A549 (cell line): ENCODE measurements around the gene BRSK2.

Source experiments
- CEBPB ChIP-seq, 2 experiments: fragments of >200 bp in 1 of 2; sonication (Bioruptor Twin) in 1 of 2; formaldehyde crosslinking in 1 of 2; IDR thresholded peaks; 2 replicates each; pipeline ENCODE4 v1.6.1; 2012 to 2016
- FOXS1 ChIP-seq: fragments of 250-450 bp; sonication (Bioruptor Pico); IDR thresholded peaks from 2 replicates; pipeline ENCODE4 v1.5.0; 2020; ENCODE audit warnings: mild to moderate bottlenecking, moderate library complexity
- NR3C1 ChIP-seq: fragments of >200 bp; sonication (Bioruptor Twin); formaldehyde crosslinking; IDR thresholded peaks from 3 replicates; pipeline ENCODE4 v1.6.1; 2017
- POLR2A ChIP-seq: IDR thresholded peaks from 2 replicates; pipeline ENCODE4 v1.6.1; 2012; ENCODE audit warnings: mild to moderate bottlenecking, low read length
- POLR2AphosphoS2 ChIP-seq: conservative IDR thresholded peaks from 2 replicates; pipeline ENCODE4 v1.6.1; 2012; ENCODE audit warnings: low read length, improper control_type of control experiment, inconsistent platforms
- RAD21 ChIP-seq, 2 experiments: fragments of >200 bp in 1 of 2; sonication (Bioruptor Twin) in 1 of 2; formaldehyde crosslinking in 1 of 2; IDR thresholded peaks in 1 of 2; conservative IDR thresholded peaks in 1 of 2; 2 replicates in 1 of 2; 3 replicates in 1 of 2; pipeline ENCODE4 v1.6.1; 2012 to 2018; ENCODE audit warnings: inconsistent platforms in 1 of 2
- ZNF302 ChIP-seq: fragments of 250-450 bp; sonication (Bioruptor Pico); IDR thresholded peaks from 2 replicates; pipeline ENCODE4 v1.9.0; 2021; ENCODE audit warnings: inconsistent platforms, mild to moderate bottlenecking, moderate library complexity
- TF ChIP-seq, protein P1 (sequence below): fragments of >200 bp; sonication (Bioruptor Twin); formaldehyde crosslinking; IDR thresholded peaks from 3 replicates; pipeline ENCODE4 v1.5.1; 2016
- TF ChIP-seq, protein P2 (sequence below): fragments of 150-350 bp; IDR thresholded peaks from 2 replicates; pipeline ENCODE4 v1.6.1; 2014; ENCODE audit warnings: low read depth, mild to moderate bottlenecking, low read length
- TF ChIP-seq, protein P3 (sequence below): fragments of >200 bp; sonication (Bioruptor Twin); formaldehyde crosslinking; IDR thresholded peaks from 3 replicates; pipeline ENCODE4 v1.6.1; 2016
- TF ChIP-seq, protein P4 (sequence below): IDR thresholded peaks from 2 replicates; pipeline ENCODE4 v1.6.1; 2012

DNA sequence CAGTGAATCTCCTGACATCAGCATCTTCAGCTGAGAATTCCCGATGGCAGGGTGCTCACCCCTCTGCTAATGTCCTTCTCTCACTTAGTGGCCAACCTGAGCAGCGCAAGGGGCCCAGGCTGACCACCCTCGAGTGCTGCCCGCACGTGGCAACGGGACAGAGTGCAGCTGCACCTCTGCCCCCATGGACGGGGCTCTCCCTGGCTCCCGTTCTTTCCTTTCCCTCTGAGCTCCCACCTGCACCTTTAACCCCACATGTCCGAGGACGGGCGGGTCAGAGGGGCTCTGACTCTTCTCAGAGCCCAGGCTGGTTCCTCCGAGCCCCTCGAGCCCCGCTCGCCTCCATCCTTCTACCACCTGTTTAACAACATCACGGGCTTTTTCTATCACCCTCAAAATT lies 77.0 kb downstream of the BRSK2 start:
- TF ChIP-seq NR3C1 (no peak), ZNF302 (no peak), CEBPB (IDR thresholded peaks at IDR 0.05) (no peak), POLR2A (no peak), RAD21 (conservative IDR thresholded peaks at IDR 0.05 in 1 of 2, IDR thresholded peaks at IDR 0.05 in 1 of 2) (no peak), POLR2AphosphoS2 (no peak), FOXS1 (CRISPR knock-in tag) (no peak)
- TF ChIP-seq, protein P1, sequence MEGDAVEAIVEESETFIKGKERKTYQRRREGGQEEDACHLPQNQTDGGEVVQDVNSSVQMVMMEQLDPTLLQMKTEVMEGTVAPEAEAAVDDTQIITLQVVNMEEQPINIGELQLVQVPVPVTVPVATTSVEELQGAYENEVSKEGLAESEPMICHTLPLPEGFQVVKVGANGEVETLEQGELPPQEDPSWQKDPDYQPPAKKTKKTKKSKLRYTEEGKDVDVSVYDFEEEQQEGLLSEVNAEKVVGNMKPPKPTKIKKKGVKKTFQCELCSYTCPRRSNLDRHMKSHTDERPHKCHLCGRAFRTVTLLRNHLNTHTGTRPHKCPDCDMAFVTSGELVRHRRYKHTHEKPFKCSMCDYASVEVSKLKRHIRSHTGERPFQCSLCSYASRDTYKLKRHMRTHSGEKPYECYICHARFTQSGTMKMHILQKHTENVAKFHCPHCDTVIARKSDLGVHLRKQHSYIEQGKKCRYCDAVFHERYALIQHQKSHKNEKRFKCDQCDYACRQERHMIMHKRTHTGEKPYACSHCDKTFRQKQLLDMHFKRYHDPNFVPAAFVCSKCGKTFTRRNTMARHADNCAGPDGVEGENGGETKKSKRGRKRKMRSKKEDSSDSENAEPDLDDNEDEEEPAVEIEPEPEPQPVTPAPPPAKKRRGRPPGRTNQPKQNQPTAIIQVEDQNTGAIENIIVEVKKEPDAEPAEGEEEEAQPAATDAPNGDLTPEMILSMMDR = no peak
- TF ChIP-seq, protein P2, sequence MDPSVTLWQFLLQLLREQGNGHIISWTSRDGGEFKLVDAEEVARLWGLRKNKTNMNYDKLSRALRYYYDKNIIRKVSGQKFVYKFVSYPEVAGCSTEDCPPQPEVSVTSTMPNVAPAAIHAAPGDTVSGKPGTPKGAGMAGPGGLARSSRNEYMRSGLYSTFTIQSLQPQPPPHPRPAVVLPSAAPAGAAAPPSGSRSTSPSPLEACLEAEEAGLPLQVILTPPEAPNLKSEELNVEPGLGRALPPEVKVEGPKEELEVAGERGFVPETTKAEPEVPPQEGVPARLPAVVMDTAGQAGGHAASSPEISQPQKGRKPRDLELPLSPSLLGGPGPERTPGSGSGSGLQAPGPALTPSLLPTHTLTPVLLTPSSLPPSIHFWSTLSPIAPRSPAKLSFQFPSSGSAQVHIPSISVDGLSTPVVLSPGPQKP = no peak
- TF ChIP-seq, protein P3, sequence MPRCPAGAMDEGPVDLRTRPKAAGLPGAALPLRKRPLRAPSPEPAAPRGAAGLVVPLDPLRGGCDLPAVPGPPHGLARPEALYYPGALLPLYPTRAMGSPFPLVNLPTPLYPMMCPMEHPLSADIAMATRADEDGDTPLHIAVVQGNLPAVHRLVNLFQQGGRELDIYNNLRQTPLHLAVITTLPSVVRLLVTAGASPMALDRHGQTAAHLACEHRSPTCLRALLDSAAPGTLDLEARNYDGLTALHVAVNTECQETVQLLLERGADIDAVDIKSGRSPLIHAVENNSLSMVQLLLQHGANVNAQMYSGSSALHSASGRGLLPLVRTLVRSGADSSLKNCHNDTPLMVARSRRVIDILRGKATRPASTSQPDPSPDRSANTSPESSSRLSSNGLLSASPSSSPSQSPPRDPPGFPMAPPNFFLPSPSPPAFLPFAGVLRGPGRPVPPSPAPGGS = no peak
- TF ChIP-seq, protein P4, sequence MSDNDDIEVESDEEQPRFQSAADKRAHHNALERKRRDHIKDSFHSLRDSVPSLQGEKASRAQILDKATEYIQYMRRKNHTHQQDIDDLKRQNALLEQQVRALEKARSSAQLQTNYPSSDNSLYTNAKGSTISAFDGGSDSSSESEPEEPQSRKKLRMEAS = no peak
